ENCODE measurements around the gene TEX30.

The TEX30 gene

GRCh38 chr13:102779436-102780159, 6.0 kb upstream of the TEX30 start:
- Histone ChIP-seq H3K27me3 (ENCODE audit: insufficient read depth, low read length, poor library complexity, severe bottlenecking) (no peaks in the 10 kb centered on the region), H4K20me1 (ENCODE audit: insufficient read depth, low read length, poor library complexity, severe bottlenecking) (no peaks in the 10 kb centered on the region), H3K36me3 (ENCODE audit: insufficient read depth, low read length) (no peaks in the 10 kb centered on the region), H3K9me3 (ENCODE audit: insufficient read depth, low read depth, low read length) (peaks cover 7% of the 10 kb centered on the region), H3F3A (ENCODE audit: low read depth) (peaks cover 13% of the 10 kb centered on the region; the same call in 1 of the 2 replicates), H3K79me2 (ENCODE audit: insufficient read depth, low read length) (no peaks in the 10 kb centered on the region), H3K4me3 (ENCODE audit: low read length, poor library complexity, severe bottlenecking) (peak overlapping the region; percentile 13), H3K4me1 (ENCODE audit: insufficient read depth, low read length, poor library complexity, severe bottlenecking) (peaks cover 24% of the 10 kb centered on the region), H3K4me2 (ENCODE audit: low read depth, low read length, poor library complexity, severe bottlenecking) (peak overlapping the region; percentile 45), H3K9me2 (replicated peaks; ENCODE audit: low read depth, low read length) (no peaks in the 10 kb centered on the region), H2AFZ (ENCODE audit: low read length) (no peak overlapping the region), H3K9ac (ENCODE audit: low read depth, low read length, poor library complexity, severe bottlenecking) (peak overlapping the region; percentile 37)
- no peak for TF ChIP-seq EZH2phosphoT487 (IDR thresholded peaks at IDR 0.05; ENCODE audit: borderline replicate concordance)
- TF ChIP-seq CTCF (conservative IDR thresholded peaks at IDR 0.05; ENCODE audit: low read length) = no peak

GRCh38 chr13:102777736-102778135, 4.2 kb upstream of the TEX30 start:
- Histone ChIP-seq H3K36me3 (ENCODE audit: insufficient read depth, low read length) (no peaks in the 10 kb centered on the region), H4K20me1 (ENCODE audit: insufficient read depth, low read length, poor library complexity, severe bottlenecking) (no peaks in the 10 kb centered on the region), H3K9me3 (ENCODE audit: insufficient read depth, low read depth, low read length) (peaks cover 7% of the 10 kb centered on the region), H3K79me2 (ENCODE audit: insufficient read depth, low read length) (peaks cover 7% of the 10 kb centered on the region), H3K27me3 (ENCODE audit: insufficient read depth, low read length, poor library complexity, severe bottlenecking) (no peaks in the 10 kb centered on the region), H3K4me1 (ENCODE audit: insufficient read depth, low read length, poor library complexity, severe bottlenecking) (peaks cover 28% of the 10 kb centered on the region), H3K9ac (ENCODE audit: low read depth, low read length, poor library complexity, severe bottlenecking) (no peak overlapping the region), H3K4me2 (ENCODE audit: low read depth, low read length, poor library complexity, severe bottlenecking) (no peak overlapping the region), H3F3A (ENCODE audit: low read depth) (peaks cover 13% of the 10 kb centered on the region; the same call in 1 of the 2 replicates), H3K9me2 (replicated peaks; ENCODE audit: low read depth, low read length) (no peaks in the 10 kb centered on the region), H3K4me3 (ENCODE audit: low read length, poor library complexity, severe bottlenecking) (no peak overlapping the region), H2AFZ (ENCODE audit: low read length) (no peak overlapping the region)
- TF ChIP-seq CTCF (conservative IDR thresholded peaks at IDR 0.05; ENCODE audit: low read length) = no peak
- no peak for TF ChIP-seq EZH2phosphoT487 (IDR thresholded peaks at IDR 0.05; ENCODE audit: borderline replicate concordance)

GRCh38 chr13:102776271-102776670, 2.7 kb upstream of the TEX30 start:
- H3F3A ChIP-seq (ENCODE audit: low read depth) = peaks cover 17% of the 10 kb centered on the region
- no peak overlapping the region for H3K4me2 ChIP-seq (ENCODE audit: low read depth, low read length, poor library complexity, severe bottlenecking)
- no peak overlapping the region for H3K4me3 ChIP-seq (ENCODE audit: low read length, poor library complexity, severe bottlenecking)
- no peaks in the 10 kb centered on the region for H3K9me2 ChIP-seq (replicated peaks; ENCODE audit: low read depth, low read length)
- peaks cover 22% of the 10 kb centered on the region for H3K79me2 ChIP-seq (ENCODE audit: insufficient read depth, low read length)
- H3K36me3 ChIP-seq (ENCODE audit: insufficient read depth, low read length) = no peaks in the 10 kb centered on the region
- no peaks in the 10 kb centered on the region for H3K27me3 ChIP-seq (ENCODE audit: insufficient read depth, low read length, poor library complexity, severe bottlenecking)
- H4K20me1 ChIP-seq (ENCODE audit: insufficient read depth, low read length, poor library complexity, severe bottlenecking) = no peaks in the 10 kb centered on the region
- peaks cover 42% of the 10 kb centered on the region for H3K4me1 ChIP-seq (ENCODE audit: insufficient read depth, low read length, poor library complexity, severe bottlenecking)
- no peak overlapping the region for H2AFZ ChIP-seq (ENCODE audit: low read length)
- peaks cover 6% of the 10 kb centered on the region for H3K9me3 ChIP-seq (ENCODE audit: insufficient read depth, low read depth, low read length)
- TF ChIP-seq CTCF (conservative IDR thresholded peaks at IDR 0.05; ENCODE audit: low read length) (no peak), EZH2phosphoT487 (IDR thresholded peaks at IDR 0.05; ENCODE audit: borderline replicate concordance) (no peak)
- H3K9ac ChIP-seq (ENCODE audit: low read depth, low read length, poor library complexity, severe bottlenecking) = no peak overlapping the region

All from Loucy (cell line).